OCI-LY7 (cell line): ENCODE results near the gene OASL.

Source experiments
- EZH2phosphoT487 ChIP-seq: fragments of 200-600 bp; sonication (generic); IDR thresholded peaks from 2 replicates; pipeline ENCODE4 v1.6.1; 2018; ENCODE audit warnings: low read depth, borderline replicate concordance, mild to moderate bottlenecking, mixed run types, antibody characterized with exemption, low read length, moderate library complexity, mixed read lengths
- TF ChIP-seq, protein P1 (sequence below): fragments of 200-600 bp; sonication (generic); conservative IDR thresholded peaks from 2 replicates; pipeline ENCODE4 v1.5.1; 2014; ENCODE audit warnings: mild to moderate bottlenecking, antibody characterized with exemption, low read length, moderate library complexity, mixed read lengths

DNA sequence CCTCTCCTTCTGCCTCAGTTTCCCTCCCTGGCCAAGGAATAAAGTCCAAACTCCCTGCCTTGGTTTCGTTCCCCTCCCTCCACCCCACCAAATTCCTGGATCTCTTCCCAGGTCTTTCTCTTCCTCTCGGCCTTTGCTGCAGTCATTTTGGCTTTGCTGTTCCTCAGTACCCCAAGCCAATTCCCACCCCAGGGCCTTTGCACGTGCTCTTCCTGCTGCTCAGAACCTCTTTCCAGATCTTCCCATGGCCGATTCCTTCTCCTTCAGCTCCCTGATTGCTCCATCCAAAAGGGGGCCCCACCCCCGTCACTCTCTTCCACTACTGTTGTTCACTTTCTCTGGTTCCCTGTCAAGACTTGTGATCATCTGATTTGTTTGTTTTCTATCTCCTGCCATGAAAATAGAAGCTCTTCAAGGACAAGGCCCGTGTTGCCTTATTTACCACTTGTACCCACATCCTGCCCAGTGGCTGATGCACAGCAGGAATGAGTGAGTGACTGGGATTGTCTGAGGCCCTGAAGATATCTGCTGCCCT, 57.6 kb downstream of the OASL start:
- TF ChIP-seq, protein P1, sequence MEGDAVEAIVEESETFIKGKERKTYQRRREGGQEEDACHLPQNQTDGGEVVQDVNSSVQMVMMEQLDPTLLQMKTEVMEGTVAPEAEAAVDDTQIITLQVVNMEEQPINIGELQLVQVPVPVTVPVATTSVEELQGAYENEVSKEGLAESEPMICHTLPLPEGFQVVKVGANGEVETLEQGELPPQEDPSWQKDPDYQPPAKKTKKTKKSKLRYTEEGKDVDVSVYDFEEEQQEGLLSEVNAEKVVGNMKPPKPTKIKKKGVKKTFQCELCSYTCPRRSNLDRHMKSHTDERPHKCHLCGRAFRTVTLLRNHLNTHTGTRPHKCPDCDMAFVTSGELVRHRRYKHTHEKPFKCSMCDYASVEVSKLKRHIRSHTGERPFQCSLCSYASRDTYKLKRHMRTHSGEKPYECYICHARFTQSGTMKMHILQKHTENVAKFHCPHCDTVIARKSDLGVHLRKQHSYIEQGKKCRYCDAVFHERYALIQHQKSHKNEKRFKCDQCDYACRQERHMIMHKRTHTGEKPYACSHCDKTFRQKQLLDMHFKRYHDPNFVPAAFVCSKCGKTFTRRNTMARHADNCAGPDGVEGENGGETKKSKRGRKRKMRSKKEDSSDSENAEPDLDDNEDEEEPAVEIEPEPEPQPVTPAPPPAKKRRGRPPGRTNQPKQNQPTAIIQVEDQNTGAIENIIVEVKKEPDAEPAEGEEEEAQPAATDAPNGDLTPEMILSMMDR: no peak
- no peak for TF ChIP-seq EZH2phosphoT487
